ENCODE measurements around the gene OTULIN.

The OTULIN gene

DNA sequence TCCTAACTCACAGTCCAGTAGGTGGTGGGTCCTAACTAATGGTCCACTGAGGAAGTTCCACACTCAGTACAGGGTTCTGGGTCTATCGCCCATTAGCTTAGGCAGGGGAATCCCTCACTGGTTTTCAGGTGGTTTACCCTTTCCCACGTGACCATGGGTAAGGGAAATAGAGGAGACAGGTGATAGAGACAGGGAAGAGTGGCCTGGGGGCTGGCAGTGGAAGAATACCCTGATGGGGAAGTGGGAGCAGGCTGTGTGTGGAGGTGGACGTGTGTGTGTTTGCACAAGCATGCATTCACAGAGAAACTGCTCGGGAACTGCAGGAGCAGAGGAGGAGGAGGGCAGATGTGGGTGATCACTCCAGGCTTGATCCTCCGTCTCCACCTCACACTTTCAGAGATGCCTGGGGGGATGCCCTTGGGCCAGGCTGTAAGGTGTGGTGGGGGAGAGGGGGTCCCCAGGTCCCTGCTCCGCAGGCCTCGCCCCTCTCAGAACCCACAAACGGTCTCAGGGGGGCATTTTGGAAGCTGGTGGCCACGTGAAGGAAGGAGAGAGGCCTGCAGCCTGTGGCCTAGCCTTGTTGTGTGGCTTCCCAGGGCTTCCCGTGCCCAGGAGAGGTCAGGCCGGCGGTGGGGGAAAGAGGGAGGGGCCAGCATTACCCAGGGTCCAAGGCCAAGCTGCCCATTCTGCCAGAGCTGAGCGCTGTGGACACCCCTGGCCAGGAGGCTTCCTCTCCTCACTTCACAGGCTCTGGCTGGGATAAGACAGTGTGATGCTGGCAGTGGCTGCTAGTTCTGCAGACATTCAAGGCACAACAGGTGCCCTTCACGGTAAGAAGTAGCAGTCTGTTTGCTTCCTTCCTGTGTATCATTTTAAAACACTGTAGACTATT, 80.0 kb downstream of the OTULIN start:
- no peak for DNase-seq

DNA sequence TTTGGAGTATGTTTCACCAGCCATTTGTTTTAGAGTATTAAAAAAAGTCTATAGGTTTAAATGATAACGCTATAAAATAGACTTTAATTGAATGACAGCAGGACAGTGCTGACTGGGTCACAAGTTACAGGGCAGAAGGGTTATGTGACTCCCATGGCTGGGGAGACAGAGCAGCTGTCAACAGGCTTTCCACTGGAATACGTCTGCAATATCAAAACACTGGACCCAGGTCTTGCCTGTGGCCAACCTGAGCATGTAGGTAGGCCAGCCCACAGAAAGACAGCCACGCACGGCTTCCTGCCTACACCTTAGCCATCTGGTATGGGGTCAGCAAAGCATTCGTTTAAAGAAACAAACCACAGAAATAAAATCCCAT, 80.7 kb downstream of the OTULIN start:
- no peak for DNase-seq

- no peak for DNase-seq
These were observed 81.2 kb downstream of the OTULIN start for GRCh38 chr5:14745753-14746152.

DNA sequence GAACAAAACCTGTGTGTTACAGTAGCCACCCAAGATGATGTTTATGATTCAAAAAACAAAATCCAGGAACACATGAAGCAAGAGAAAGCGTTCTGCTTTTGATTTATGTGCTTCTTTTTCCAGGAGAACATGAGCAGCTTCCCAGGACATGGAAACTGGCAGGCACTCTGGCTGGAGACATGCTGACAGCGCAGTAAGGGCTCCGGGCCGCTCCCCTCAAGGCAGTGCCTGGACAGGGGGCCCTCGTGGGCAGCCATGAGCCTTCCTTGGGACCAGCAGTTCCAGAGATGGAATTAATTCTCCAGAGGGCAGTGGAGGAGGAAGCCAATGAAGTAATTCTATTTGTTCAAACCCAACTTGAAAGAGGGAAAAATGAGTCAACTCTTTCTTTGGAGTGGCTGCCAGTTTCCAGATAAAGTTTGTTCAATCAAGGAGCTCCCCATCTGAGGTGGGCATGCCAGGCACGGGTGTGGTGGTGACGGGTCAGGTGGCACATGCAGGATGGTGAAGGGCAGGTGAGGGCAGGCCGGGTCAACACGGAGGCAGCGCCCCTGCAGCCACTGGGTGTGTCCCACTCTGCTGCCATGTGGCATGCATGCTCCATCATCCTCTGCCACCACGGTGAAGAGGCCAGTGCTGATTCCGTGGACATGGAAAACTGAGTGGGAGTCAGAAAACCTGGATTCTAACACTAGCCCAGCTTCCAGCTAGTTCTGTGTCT, 83.8 kb downstream of the OTULIN start:
- DNase-seq = no peak

Data from activated CD4-positive, alpha-beta T cell treated with anti-CD3 and anti-CD28 coated beads, Interleukin-2, amount 50 U/mL, for 1 hour (primary cell).